ENCODE measurements around the gene MXRA8. TPM values are rescaled to one million over a fixed set of nuclear protein-coding genes. Genes with fewer than 3 reads are reported as not detected.

Gene MXRA8
- total and polyA plus RNA-seq, 9 of the 15 experiments (the other 6 are each of a cell fraction or from before 2014, with no cell fraction given): 0.66 to 11.3 (median 6.3) TPM

DNA sequence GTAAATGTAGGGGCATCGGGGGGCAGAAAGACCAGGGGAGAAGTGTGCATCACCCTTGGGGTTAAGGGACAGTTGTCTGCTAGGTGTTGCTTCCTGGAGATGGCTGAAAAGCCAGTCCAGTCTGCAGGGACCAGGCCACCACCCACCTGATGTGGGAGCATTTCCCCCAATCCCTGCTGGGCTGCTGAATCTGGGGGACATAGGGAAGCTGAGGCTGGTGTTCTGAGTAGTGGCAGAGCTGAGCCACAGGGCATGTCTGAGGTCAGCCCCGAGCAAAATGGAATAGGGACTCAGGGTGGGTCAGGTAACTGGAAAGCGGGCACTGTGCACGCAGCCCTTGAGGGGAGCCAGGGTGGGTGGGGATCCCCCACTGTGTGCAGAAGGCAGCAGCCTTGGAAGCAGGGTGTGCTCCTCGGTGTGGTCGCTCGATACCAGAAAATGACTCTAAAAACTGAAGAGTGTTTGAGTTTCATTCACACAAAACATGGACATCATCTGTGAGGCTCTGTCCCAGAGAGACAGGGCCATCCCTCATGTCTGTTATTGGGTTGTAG lies 43.2 kb upstream of the MXRA8 start (continued):
- TF ChIP-seq SIRT6 (IDR thresholded peaks at IDR 0.05; ENCODE audit: low read depth, low read length) (no peak), TBL1XR1 (IDR thresholded peaks at IDR 0.05; ENCODE audit: low read length in 2 of 2) (no peak), ZEB2 (IDR thresholded peaks at IDR 0.05) (no peak), SP2 (IDR thresholded peaks at IDR 0.05; ENCODE audit: extremely low read depth, low read depth, low read length, poor library complexity, severe bottlenecking) (no peak), POLR2A (conservative IDR thresholded peaks at IDR 0.05) (peak; percentile 65; the same call in 1 of the 2 replicates), NFRKB (IDR thresholded peaks at IDR 0.05; ENCODE audit: low read depth) (no peak), FOXK1 (CRISPR knock-in tag; IDR thresholded peaks at IDR 0.05; ENCODE audit: borderline replicate concordance) (no peak), RFX1 (IDR thresholded peaks at IDR 0.05) (no peak), ZNF830 (CRISPR knock-in tag; IDR thresholded peaks at IDR 0.05) (no peak), POLR2AphosphoS5 (IDR thresholded peaks at IDR 0.05; ENCODE audit: control insufficient read depth, insufficient read depth, low read depth, low read length) (no peak), POLR2B (IDR thresholded peaks at IDR 0.05; ENCODE audit: low read depth, partially characterized antibody) (no peak), CBX1 (IDR thresholded peaks at IDR 0.05; ENCODE audit: low read depth) (0 out of 2 replicates have a peak, but pooled peaks have one; percentile 17), HDAC3 (IDR thresholded peaks at IDR 0.05; ENCODE audit: borderline replicate concordance, partially characterized antibody) (no peak), E2F3 (CRISPR knock-in tag; IDR thresholded peaks at IDR 0.05) (no peak), ZNF717 (CRISPR knock-in tag; IDR thresholded peaks at IDR 0.05) (no peak), ETV5 (CRISPR knock-in tag; IDR thresholded peaks at IDR 0.05; ENCODE audit: low read depth) (0 out of 2 replicates have a peak, but pooled peaks have one; percentile 15), ZMIZ1 (IDR thresholded peaks at IDR 0.05; ENCODE audit: low read depth in 2 of 2, low read length in 2 of 2) (no peak)
